K562 (cell line): ENCODE measurements around the gene YY1AP1. TPM values are rescaled to one million over a fixed set of nuclear protein-coding genes. Genes with fewer than 3 reads are reported as not detected.

ENCODE experiments used
- CHD2 ChIP-seq: IDR thresholded peaks from 2 replicates; pipeline ENCODE4 v1.6.1; 2011; ENCODE audit warnings: low read depth, low read length
- DMBX1 ChIP-seq: fragments of 250-450 bp; sonication (Bioruptor Pico); IDR thresholded peaks from 2 replicates; pipeline ENCODE4 v1.8.0; 2022; ENCODE audit warnings: inconsistent platforms, mild to moderate bottlenecking, moderate library complexity, borderline replicate concordance
- ELF1 ChIP-seq: fragments of 200-800 bp; sonication (Bioruptor generic); IDR thresholded peaks from 2 replicates; pipeline ENCODE4 v1.6.1; 2016; ENCODE audit warnings: missing genetic modification characterization, missing compliant biosample characterization
- ETV6 ChIP-seq, 3 experiments: fragments of 150-350 bp in 1 of 3; sonication (generic) in 1 of 3; formaldehyde crosslinking in 1 of 3; IDR thresholded peaks; 2 replicates each; pipeline versions ENCODE4 v1.6.1 to v1.8.0; 2014 to 2022; ENCODE audit warnings: borderline replicate concordance in 2 of 3, low read depth in 2 of 3, antibody characterized with exemption in 1 of 3, low read length in 1 of 3, mild to moderate bottlenecking in 1 of 3, missing genetic modification reagents in 1 of 3
- HDAC6 ChIP-seq: IDR thresholded peaks from 2 replicates; pipeline ENCODE4 v1.6.1; 2012; ENCODE audit warnings: low read depth, mild to moderate bottlenecking, control low read depth, inconsistent platforms, low read length, moderate library complexity
- IRF2 ChIP-seq: sonication (generic); formaldehyde crosslinking; IDR thresholded peaks from 2 replicates; pipeline ENCODE4 v1.8.1; 2022; ENCODE audit warnings: mild to moderate bottlenecking, missing genetic modification reagents
- KHSRP ChIP-seq: fragments of 450-650 bp; IDR thresholded peaks from 2 replicates; pipeline ENCODE4 v1.6.1; 2017
- MED1 ChIP-seq: sonication (generic); formaldehyde crosslinking; IDR thresholded peaks from 2 replicates; pipeline ENCODE4 v1.8.1; 2023; ENCODE audit warnings: missing genetic modification reagents, borderline replicate concordance
- MEF2A ChIP-seq: IDR thresholded peaks from 2 replicates; pipeline ENCODE4 v1.6.1; 2011; ENCODE audit warnings: low read depth, mild to moderate bottlenecking, low read length, moderate library complexity; ENCODE audit not compliant: control insufficient read depth
- NFE2 ChIP-seq: IDR thresholded peaks from 2 replicates; pipeline ENCODE4 v1.6.1; 2014; ENCODE audit warnings: antibody characterized with exemption, low read depth
- SMARCB1 ChIP-seq: IDR thresholded peaks from 2 replicates; pipeline ENCODE4 v1.6.1; 2011; ENCODE audit warnings: improper control_type of control experiment, low read depth; ENCODE audit not compliant: insufficient read length
- SREBF2 ChIP-seq: sonication (generic); formaldehyde crosslinking; IDR thresholded peaks from 2 replicates; pipeline ENCODE4 v1.4.0; 2020; ENCODE audit warnings: mild to moderate bottlenecking, missing genetic modification reagents
- ZNF143 ChIP-seq: sonication (generic); formaldehyde crosslinking; IDR thresholded peaks from 2 replicates; pipeline ENCODE4 v1.9.0; 2022; ENCODE audit warnings: mild to moderate bottlenecking, missing genetic modification reagents
- ZNF146 ChIP-seq: IDR thresholded peaks from one replicate; pipeline ENCODE4 v1.6.1; 2018; ENCODE audit warnings: missing compliant biosample characterization; ENCODE audit not compliant: unreplicated experiment
- ZNF41 ChIP-seq: fragments of 250-450 bp; sonication (Bioruptor Pico); conservative IDR thresholded peaks from 2 replicates; pipeline ENCODE4 v1.4.0; 2020; ENCODE audit warnings: mild to moderate bottlenecking
- ZNF444 ChIP-seq: fragments of 250-450 bp; sonication (Bioruptor Pico); IDR thresholded peaks from 2 replicates; pipeline ENCODE4 v1.4.0; 2020; ENCODE audit warnings: mild to moderate bottlenecking, moderate library complexity
- ZNF644 ChIP-seq: fragments of 200-800 bp; sonication (Bioruptor generic); IDR thresholded peaks from 2 replicates; pipeline ENCODE4 v1.6.1; 2016; ENCODE audit warnings: low read depth, missing genetic modification characterization, missing compliant biosample characterization
- ZNF696 ChIP-seq: fragments of 250-450 bp; sonication (Bioruptor Pico); conservative IDR thresholded peaks from 2 replicates; pipeline ENCODE4 v1.4.0; 2020; ENCODE audit warnings: mild to moderate bottlenecking, moderate library complexity
- polyA plus RNA-seq, 8 experiments: library from polyadenylated mRNA; depleted of rRNA in 4 of 8; stranded (reverse) in 5 of 8; unstranded in 3 of 8; fragments of >200 nt; fragmentation: Nextera tagmentation in 2 of 8; fragmentation: Illumina TruSeq in 1 of 8; extraction: Ambion mirVana in 2 of 8; extraction: Trizol in 1 of 8; gene quantifications; 2 replicates each; pipeline versions ENCODE4 v1.2.1 to v1.2.3, GENCODE V29; 2011 to 2014; ENCODE audit warnings: inconsistent platforms in 1 of 8, missing spikeins in 1 of 8
- total RNA-seq, 7 experiments: library from RNA; depleted of rRNA in 6 of 7; stranded (reverse); fragments of >200 nt in 6 of 7; fragmentation: Illumina TruSeq in 2 of 7; extraction: Trizol in 2 of 7; gene quantifications; 2 replicates each; pipeline versions ENCODE4 v1.2.1 to v1.2.3, GENCODE V29; 2011 to 2021; ENCODE audit warnings: low replicate concordance in 1 of 7
- TF ChIP-seq, protein P1 (sequence below): fragments of 450-650 bp; formaldehyde crosslinking; IDR thresholded peaks from 2 replicates; pipeline ENCODE4 v1.4.0; 2020; ENCODE audit warnings: mild to moderate bottlenecking, moderate library complexity
- TF ChIP-seq, protein P2 (sequence below): sonication (generic); formaldehyde crosslinking; IDR thresholded peaks from 2 replicates; pipeline ENCODE4 v1.8.0; 2022; ENCODE audit warnings: mild to moderate bottlenecking, missing genetic modification reagents
- TF ChIP-seq, protein P3 (sequence below): sonication (generic); formaldehyde crosslinking; IDR thresholded peaks from 2 replicates; pipeline ENCODE4 v1.9.0; 2022; ENCODE audit warnings: mild to moderate bottlenecking, missing genetic modification reagents
- TF ChIP-seq, protein P4 (sequence below): fragments of 250-450 bp; sonication (Bioruptor Pico); IDR thresholded peaks from 2 replicates; pipeline ENCODE4 v1.5.0; 2021
- TF ChIP-seq, protein P5 (sequence below): fragments of 250-450 bp; sonication (Bioruptor Pico); IDR thresholded peaks from 2 replicates; pipeline ENCODE4 v1.5.0; 2022; ENCODE audit warnings: mild to moderate bottlenecking

The YY1AP1 gene
- total and polyA plus RNA-seq, 9 of the 15 experiments (the other 6 are each of a cell fraction or from before 2014, with no cell fraction given) = 18.4 to 90.7 (median 42.9) TPM

DNA sequence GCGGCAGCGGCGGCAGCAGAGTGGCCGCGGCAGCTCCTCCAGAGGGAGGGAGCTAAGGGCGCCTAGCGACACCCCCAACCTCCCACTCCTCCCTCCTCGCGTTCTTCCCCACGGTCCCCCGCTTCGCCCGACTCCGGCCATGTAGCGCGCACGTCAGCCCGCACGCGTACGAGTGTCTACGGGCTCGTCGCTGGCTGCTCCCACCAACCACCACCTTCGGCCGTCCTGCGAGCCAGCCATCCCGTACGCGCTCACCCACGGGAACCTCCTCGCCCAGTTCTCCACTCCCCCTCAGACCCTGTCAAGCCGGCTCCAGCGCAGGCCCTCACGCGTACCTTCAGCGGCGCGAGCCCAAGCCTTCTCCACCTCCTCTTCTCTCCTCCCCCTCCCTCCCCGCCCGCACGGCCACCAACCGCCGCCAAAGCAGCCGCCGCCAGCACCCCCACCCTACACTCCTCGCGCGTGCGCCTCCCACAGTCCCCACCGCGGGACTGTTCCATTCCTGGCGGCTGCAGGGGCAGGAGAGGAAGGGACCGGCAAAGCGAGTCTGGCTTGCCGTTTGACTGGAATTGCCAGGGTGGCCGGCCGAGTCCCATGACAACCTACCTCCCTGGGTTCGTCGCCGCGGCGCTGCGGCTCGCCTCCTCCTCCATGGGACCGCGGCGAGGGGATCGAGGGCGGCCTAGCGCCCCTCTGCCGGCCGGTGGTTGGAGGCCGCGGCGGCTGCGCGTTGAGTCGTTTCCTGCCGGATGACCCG lies at the start of gene YY1AP1 (continued):
- TF ChIP-seq, protein P1, sequence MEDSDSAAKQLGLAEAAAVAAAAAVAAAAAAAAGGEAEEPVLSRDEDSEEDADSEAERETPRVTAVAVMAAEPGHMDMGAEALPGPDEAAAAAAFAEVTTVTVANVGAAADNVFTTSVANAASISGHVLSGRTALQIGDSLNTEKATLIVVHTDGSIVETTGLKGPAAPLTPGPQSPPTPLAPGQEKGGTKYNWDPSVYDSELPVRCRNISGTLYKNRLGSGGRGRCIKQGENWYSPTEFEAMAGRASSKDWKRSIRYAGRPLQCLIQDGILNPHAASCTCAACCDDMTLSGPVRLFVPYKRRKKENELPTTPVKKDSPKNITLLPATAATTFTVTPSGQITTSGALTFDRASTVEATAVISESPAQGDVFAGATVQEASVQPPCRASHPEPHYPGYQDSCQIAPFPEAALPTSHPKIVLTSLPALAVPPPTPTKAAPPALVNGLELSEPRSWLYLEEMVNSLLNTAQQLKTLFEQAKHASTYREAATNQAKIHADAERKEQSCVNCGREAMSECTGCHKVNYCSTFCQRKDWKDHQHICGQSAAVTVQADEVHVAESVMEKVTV (CRISPR knock-in tag) = no peak
- TF ChIP-seq CHD2 (peak; percentile 27; the same call in 1 of the 2 replicates), ZNF41 (CRISPR knock-in tag) (no peak), ZNF444 (CRISPR knock-in tag) (0 out of 2 replicates have a peak, but pooled peaks have one; percentile 67), ELF1 (peak; percentile 61), MED1 (CRISPR knock-in tag) (no peak), HDAC6 (no peak), ZNF644 (tag) (no peak), MEF2A (no peak), DMBX1 (CRISPR knock-in tag) (no peak), ZNF146 (no peak), ZNF143 (no peak), IRF2 (CRISPR knock-in tag) (no peak), KHSRP (no peak), SMARCB1 (no peak), ETV6 (IDR thresholded peaks at IDR 0.05; ENCODE audit: borderline replicate concordance in 1 of 2, low read depth in 2 of 2, low read length in 1 of 2) (no peak), ETV6 (CRISPR knock-in tag; IDR thresholded peaks at IDR 0.05; ENCODE audit: borderline replicate concordance) (0 out of 2 replicates have a peak, but pooled peaks have one; percentile 54), ZNF696 (CRISPR knock-in tag) (no peak), SREBF2 (CRISPR knock-in tag) (0 out of 2 replicates have a peak, but pooled peaks have one; percentile 79), NFE2 (no peak)
- TF ChIP-seq, protein P2, sequence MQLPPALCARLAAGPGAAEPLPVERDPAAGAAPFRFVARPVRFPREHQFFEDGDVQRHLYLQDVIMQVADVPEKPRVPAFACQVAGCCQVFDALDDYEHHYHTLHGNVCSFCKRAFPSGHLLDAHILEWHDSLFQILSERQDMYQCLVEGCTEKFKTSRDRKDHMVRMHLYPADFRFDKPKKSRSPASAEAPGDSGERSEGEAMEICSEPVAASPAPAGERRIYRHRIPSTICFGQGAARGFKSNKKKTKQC = peak; percentile 26; the same call in 1 of the 2 replicates
- TF ChIP-seq, protein P3, sequence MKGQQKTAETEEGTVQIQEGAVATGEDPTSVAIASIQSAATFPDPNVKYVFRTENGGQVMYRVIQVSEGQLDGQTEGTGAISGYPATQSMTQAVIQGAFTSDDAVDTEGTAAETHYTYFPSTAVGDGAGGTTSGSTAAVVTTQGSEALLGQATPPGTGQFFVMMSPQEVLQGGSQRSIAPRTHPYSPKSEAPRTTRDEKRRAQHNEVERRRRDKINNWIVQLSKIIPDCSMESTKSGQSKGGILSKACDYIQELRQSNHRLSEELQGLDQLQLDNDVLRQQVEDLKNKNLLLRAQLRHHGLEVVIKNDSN (CRISPR knock-in tag) = peak; percentile 38; the same call in 1 of the 2 replicates
- TF ChIP-seq, protein P4, sequence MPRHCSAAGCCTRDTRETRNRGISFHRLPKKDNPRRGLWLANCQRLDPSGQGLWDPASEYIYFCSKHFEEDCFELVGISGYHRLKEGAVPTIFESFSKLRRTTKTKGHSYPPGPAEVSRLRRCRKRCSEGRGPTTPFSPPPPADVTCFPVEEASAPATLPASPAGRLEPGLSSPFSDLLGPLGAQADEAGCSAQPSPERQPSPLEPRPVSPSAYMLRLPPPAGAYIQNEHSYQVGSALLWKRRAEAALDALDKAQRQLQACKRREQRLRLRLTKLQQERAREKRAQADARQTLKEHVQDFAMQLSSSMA (CRISPR knock-in tag) = no peak
- TF ChIP-seq, protein P5, sequence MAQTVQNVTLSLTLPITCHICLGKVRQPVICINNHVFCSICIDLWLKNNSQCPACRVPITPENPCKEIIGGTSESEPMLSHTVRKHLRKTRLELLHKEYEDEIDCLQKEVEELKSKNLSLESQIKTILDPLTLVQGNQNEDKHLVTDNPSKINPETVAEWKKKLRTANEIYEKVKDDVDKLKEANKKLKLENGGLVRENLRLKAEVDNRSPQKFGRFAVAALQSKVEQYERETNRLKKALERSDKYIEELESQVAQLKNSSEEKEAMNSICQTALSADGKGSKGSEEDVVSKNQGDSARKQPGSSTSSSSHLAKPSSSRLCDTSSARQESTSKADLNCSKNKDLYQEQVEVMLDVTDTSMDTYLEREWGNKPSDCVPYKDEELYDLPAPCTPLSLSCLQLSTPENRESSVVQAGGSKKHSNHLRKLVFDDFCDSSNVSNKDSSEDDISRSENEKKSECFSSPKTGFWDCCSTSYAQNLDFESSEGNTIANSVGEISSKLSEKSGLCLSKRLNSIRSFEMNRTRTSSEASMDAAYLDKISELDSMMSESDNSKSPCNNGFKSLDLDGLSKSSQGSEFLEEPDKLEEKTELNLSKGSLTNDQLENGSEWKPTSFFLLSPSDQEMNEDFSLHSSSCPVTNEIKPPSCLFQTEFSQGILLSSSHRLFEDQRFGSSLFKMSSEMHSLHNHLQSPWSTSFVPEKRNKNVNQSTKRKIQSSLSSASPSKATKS (CRISPR knock-in tag) = no peak
